ENCODE data around the gene TDRD10.

DNA sequence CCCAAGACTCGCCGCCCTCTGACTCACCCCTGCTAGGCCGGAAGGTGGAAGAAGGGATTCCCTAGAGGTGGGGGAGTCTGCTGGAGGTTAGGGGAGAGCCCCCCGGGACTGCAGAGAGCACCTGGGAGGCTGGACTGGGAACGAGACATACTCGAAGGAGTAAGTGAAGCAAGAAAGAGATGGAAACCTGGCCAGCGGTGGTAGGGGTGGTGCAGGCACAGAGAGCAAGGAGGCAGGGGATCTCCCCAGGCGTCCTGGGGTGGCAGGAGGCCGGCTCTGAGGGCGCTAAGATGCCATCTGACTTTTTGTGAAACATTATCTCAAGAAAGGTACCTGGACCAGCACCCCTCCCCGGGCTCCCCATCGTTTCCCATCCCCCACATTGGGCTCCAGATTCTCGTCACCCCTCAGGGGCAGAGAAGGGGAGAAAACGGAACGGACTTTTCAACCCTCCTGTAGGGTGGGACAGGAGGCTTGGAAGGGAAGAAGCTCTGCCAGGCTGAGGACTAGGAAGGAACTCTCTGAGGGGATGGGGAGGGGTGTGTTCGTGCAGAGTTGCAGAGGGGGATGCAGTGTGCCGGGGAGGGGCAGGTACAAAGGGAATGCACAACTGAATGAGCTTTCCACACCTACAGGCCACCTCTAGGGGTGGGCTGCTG, 66.3 kb downstream of the TDRD10 start:
- TF ChIP-seq, protein P1, sequence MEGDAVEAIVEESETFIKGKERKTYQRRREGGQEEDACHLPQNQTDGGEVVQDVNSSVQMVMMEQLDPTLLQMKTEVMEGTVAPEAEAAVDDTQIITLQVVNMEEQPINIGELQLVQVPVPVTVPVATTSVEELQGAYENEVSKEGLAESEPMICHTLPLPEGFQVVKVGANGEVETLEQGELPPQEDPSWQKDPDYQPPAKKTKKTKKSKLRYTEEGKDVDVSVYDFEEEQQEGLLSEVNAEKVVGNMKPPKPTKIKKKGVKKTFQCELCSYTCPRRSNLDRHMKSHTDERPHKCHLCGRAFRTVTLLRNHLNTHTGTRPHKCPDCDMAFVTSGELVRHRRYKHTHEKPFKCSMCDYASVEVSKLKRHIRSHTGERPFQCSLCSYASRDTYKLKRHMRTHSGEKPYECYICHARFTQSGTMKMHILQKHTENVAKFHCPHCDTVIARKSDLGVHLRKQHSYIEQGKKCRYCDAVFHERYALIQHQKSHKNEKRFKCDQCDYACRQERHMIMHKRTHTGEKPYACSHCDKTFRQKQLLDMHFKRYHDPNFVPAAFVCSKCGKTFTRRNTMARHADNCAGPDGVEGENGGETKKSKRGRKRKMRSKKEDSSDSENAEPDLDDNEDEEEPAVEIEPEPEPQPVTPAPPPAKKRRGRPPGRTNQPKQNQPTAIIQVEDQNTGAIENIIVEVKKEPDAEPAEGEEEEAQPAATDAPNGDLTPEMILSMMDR (conservative IDR thresholded peaks at IDR 0.05; ENCODE audit: low read depth, low read length), result no peak
- TF ChIP-seq EZH2 (IDR thresholded peaks at IDR 0.05; ENCODE audit: borderline replicate concordance, low read depth, low read length, poor library complexity, severe bottlenecking), result no peak

Measured in A673 (cell line).